Endothelial cell of umbilical vein (primary cell): ENCODE measurements around the gene POLD3. TPM values are rescaled to one million over a fixed set of nuclear protein-coding genes. Genes with fewer than 3 reads are reported as not detected.

Experiments used
- Bru-seq: library from RNA; stranded (reverse); fragments of 400-500 nt; gene quantifications from one replicate; lab custom pipeline; 2021; lab: Mats Ljungman, UMichigan
- BruChase-seq, 2 experiments: library from RNA; stranded (reverse); fragments of 400-500 nt; gene quantifications; one replicate each; lab custom pipeline; 2021; lab: Mats Ljungman, UMichigan
- BruUV-seq: library from RNA; stranded (reverse); fragments of 400-500 nt; replicated peaks from 2 replicates; lab custom pipeline; 2021; lab: Mats Ljungman, UMichigan
- CTCF ChIA-PET: fragments of 300-600, 350-600 bp; sonication (Branson Sonifier 250); formaldehyde crosslinking; loops from one replicate; lab custom pipeline; 2021; ENCODE audit warnings: antibody characterized with exemption, inconsistent platforms; lab: Charles Lee
- POLR2A ChIA-PET: fragments of 300-600, 350-600 bp; sonication (Branson Sonifier 250); formaldehyde crosslinking; loops from one replicate; lab custom pipeline; 2021; ENCODE audit warnings: antibody characterized with exemption, inconsistent platforms; lab: Charles Lee
- DNase-seq: peaks from one replicate; pipeline ENCODE4 v3.0.0-alpha.2; 2011; ENCODE audit warnings: low read depth, low spot score
- FAIRE-seq: peaks from 2 replicates; lab custom pipeline; 2011; peaks lifted over from hg19 to GRCh38; lab: Jason Lieb, UNC
- H2AFZ ChIP-seq: 2 replicates; pipeline ENCODE4 v1.6.0; 2012; ENCODE audit warnings: low read depth, low read length, control low read depth, inconsistent platforms
- H3K27ac ChIP-seq: 2 replicates; pipeline ENCODE4 v1.5.1; 2011; ENCODE audit warnings: low read depth, mild to moderate bottlenecking, control low read depth, low read length, moderate library complexity; ENCODE audit not compliant: insufficient read depth
- H3K27me3 ChIP-seq, 2 experiments: 2 replicates each; pipeline versions ENCODE4 v1.6.0 to v1.6.1; 2011; ENCODE audit warnings: low read length in 2 of 2, mixed read lengths in 1 of 2; ENCODE audit not compliant: control insufficient read depth in 2 of 2, insufficient read depth in 2 of 2
- H3K36me3 ChIP-seq, 2 experiments: 2 replicates in 1 of 2; 3 replicates in 1 of 2; pipeline ENCODE4 v1.5.1; 2011; ENCODE audit warnings: low read length in 2 of 2, mild to moderate bottlenecking in 1 of 2, moderate library complexity in 1 of 2; ENCODE audit not compliant: control insufficient read depth in 2 of 2, insufficient read depth in 2 of 2; ENCODE audit errors: extremely low read depth in 1 of 2
- H3K4me1 ChIP-seq: 3 replicates; pipeline ENCODE4 v1.5.1; 2011; ENCODE audit warnings: mild to moderate bottlenecking, low read length; ENCODE audit not compliant: control insufficient read depth, insufficient read depth; ENCODE audit errors: extremely low read depth
- H3K4me2 ChIP-seq: 2 replicates; pipeline ENCODE4 v1.6.1; 2011; ENCODE audit warnings: low read length, control low read depth, mixed read lengths; ENCODE audit not compliant: insufficient read depth
- H3K4me3 ChIP-seq, 3 experiments: fragments of 200-600 bp in 1 of 3; sonication (generic), shearing (Covaris generic) in 1 of 3; replicated peaks in 1 of 3; 2 replicates each; pipeline ENCODE4 v1.5.1; 2011 to 2016; ENCODE audit warnings: control low read depth in 3 of 3, low read length in 3 of 3, mild to moderate bottlenecking in 2 of 3, inconsistent platforms in 1 of 3, low read depth in 1 of 3, moderate library complexity in 1 of 3; ENCODE audit not compliant: insufficient read depth in 1 of 3
- H3K79me2 ChIP-seq: 2 replicates; pipeline ENCODE4 v1.6.0; 2012; ENCODE audit warnings: low read length, inconsistent platforms; ENCODE audit not compliant: control insufficient read depth, insufficient read depth
- H3K9ac ChIP-seq: replicated peaks from 2 replicates; pipeline ENCODE3; 2011; ENCODE audit warnings: low read length, control low read depth; ENCODE audit not compliant: insufficient read depth; ENCODE audit errors: extremely low read depth
- H3K9me1 ChIP-seq: replicated peaks from 3 replicates; pipeline ENCODE4 v1.6.0; 2011; ENCODE audit warnings: mild to moderate bottlenecking, low read length; ENCODE audit not compliant: control insufficient read depth, insufficient read depth; ENCODE audit errors: extremely low read depth
- H3K9me3 ChIP-seq: replicated peaks from 2 replicates; pipeline ENCODE4 v1.5.1; 2012; ENCODE audit warnings: low read length, inconsistent platforms; ENCODE audit not compliant: control insufficient read depth, insufficient read depth
- H4K20me1 ChIP-seq: replicated peaks from 2 replicates; pipeline ENCODE3; 2011; ENCODE audit warnings: mild to moderate bottlenecking, low read length; ENCODE audit not compliant: control insufficient read depth, insufficient read depth; ENCODE audit errors: extremely low read depth
- EZH2 ChIP-seq: IDR thresholded peaks from 2 replicates; pipeline ENCODE4 v1.6.1; 2012; ENCODE audit warnings: borderline replicate concordance, low read depth, mild to moderate bottlenecking, moderate library complexity, low read length, inconsistent platforms; ENCODE audit not compliant: severe bottlenecking
- MAX ChIP-seq: IDR thresholded peaks from 2 replicates; pipeline ENCODE4 v1.6.1; 2011; ENCODE audit not compliant: insufficient read depth, insufficient read length
- MYC ChIP-seq: IDR thresholded peaks from one replicate; pipeline ENCODE4 v1.6.1; 2011; ENCODE audit warnings: mild to moderate bottlenecking, low read depth, low read length
- POLR2A ChIP-seq: IDR thresholded peaks from 2 replicates; pipeline ENCODE4 v1.6.1; 2012; ENCODE audit warnings: low read depth, mild to moderate bottlenecking, control low read depth, low read length
- POLR2AphosphoS5 ChIP-seq: IDR thresholded peaks from 2 replicates; pipeline ENCODE4 v1.6.1; 2012; ENCODE audit warnings: low read depth, mild to moderate bottlenecking, control low read depth, low read length, moderate library complexity; ENCODE audit not compliant: insufficient read depth
- dilution Hi-C: fragments of 300-500 bp; cut with MboI; formaldehyde crosslinking; loops from one replicate; pipeline ENCODE4 v1.15.0; 2019; ENCODE audit warnings: low sequenced_read_pairs; ENCODE audit not compliant: extremely low pct_ligation_motif_present
- intact Hi-C: fragments of 100-400 bp; cut with micrococcal nuclease; formaldehyde crosslinking; loops from one replicate; pipeline ENCODE4 v1.10.0; 2022
- long read RNA-seq: library from polyadenylated mRNA; stranded (forward); transcript quantifications from one replicate; pipeline ENCODE4 v2.0.0, GENCODE V29; 2021
- polyA minus RNA-seq, 3 experiments: library from RNA; depleted of rRNA, polyadenylated mRNA; stranded (reverse); fragments of >200 nt; gene quantifications; 1 replicate in 1 of 3; 2 replicates in 2 of 3; pipeline ENCODE4 v1.2.3, GENCODE V29; 2011
- polyA plus RNA-seq, 4 experiments: library from polyadenylated mRNA; depleted of rRNA in 3 of 4; stranded (reverse) in 3 of 4; unstranded in 1 of 4; fragments of >200 nt; gene quantifications; 2 replicates each; pipeline versions ENCODE4 v1.2.1 to v1.2.3, GENCODE V29; 2011 to 2012; ENCODE audit warnings: missing spikeins in 1 of 4
- total RNA-seq: library from RNA; stranded (reverse); gene quantifications from 2 replicates; pipeline ENCODE4 v1.2.3, GENCODE V29; 2021

Gene POLD3
- total RNA-seq = 23.6 and 25.2 TPM in 2 replicates
- 8.6 and 8.9 TPM in 2 replicates for polyA plus RNA-seq
- 9.9 and 11.0 TPM in 2 replicates for polyA plus RNA-seq (2011; cell fraction: cytosol; rRNA removed)
- polyA plus RNA-seq (2011; cell fraction: nucleus; rRNA removed) = 23.1 and 31.8 TPM in 2 replicates
- 10.4 and 15.9 TPM in 2 replicates for polyA plus RNA-seq (2012)
- 18.3 and 21.1 TPM in 2 replicates for polyA minus RNA-seq
- 16.9 TPM for polyA minus RNA-seq (2011; cell fraction: cytosol; rRNA and poly(A)+ RNA removed)
- 12.8 and 23.9 TPM in 2 replicates for polyA minus RNA-seq (2011; cell fraction: nucleus; rRNA and poly(A)+ RNA removed)
- Bru-seq, nascent RNA = percentile 76 among the genes with signal in this experiment
- BruChase-seq, experiment 1, labeled RNA remaining after a 6-hour chase = percentile 59 among the genes with signal in this experiment
- BruChase-seq, experiment 2, labeled RNA remaining after a 2-hour chase = percentile 71 among the genes with signal in this experiment
- long read RNA-seq, transcript POLD3-201 (12 exons, 3,821 nt) = major isoform, 37 of 55 reads
- long read RNA-seq, partial matches to known transcripts = 1 of 55 reads
- long read RNA-seq, other reads (novel, unspliced or antisense) = 16 of 55 reads

- H3K9me1 ChIP-seq = no peaks in the 10 kb centered on the region
- dilution Hi-C loops (no loop called here), intact Hi-C loops (no loop called here)
- ChIA-PET POLR2A (no interaction called here), CTCF (interaction anchor here (1.0 to 2.0 kb wide), 8 partner anchors 15 to 147 kb away, joined by 3 to 8 read pairs (median 6); partner anchors contain the start of gene LIPT2)
- TSS peak; percentile 36 for BruUV-seq
- FAIRE-seq (peak; percentile 79), DNase-seq (peak; percentile 94)
- peak within 1 kb of the TSS; percentile 89 to 99 (median 97) for H3K4me3 ChIP-seq
- H4K20me1 ChIP-seq = no peaks in the 10 kb centered on the region
- H2AFZ ChIP-seq = peak within 1 kb of the TSS; percentile 99
- H3K79me2 ChIP-seq = peaks cover 22% of the 10 kb centered on the region
- H3K9me3 ChIP-seq = no peaks in the 10 kb centered on the region
- peaks cover 2 to 4% of the 10 kb centered on the region in 2 experiments for H3K27me3 ChIP-seq
- peak within 1 kb of the TSS; percentile 91 for H3K9ac ChIP-seq
- TF ChIP-seq POLR2A (peak; percentile 36), POLR2AphosphoS5 (peak; percentile 53), EZH2 (no peak), MYC (no peak), MAX (no peak)
- peak within 1 kb of the TSS; percentile 78 for H3K27ac ChIP-seq
- peak within 1 kb of the TSS; percentile 97 for H3K4me2 ChIP-seq
- no peaks in the 10 kb centered on the region for H3K36me3 ChIP-seq
- peaks cover 11% of the 10 kb centered on the region for H3K4me1 ChIP-seq
These were observed at the start of gene POLD3 for GRCh38 chr11:74592441-74593362. POLD3 (plus strand) TSS chr11:74592582; CDS start chr11:74592659, 77 bp downstream.
